ENCODE measurements around the gene NRG4.
"Not testable (repeated sequence)": the region's sequence is repeated elsewhere in the genome, so short reads cannot be mapped to it uniquely, and the experiment has no call there.

NRG4 gene

GRCh38 chr15:75925440-75925839, 86.8 kb downstream of the NRG4 start:
- no peak for DNase-seq

DNA sequence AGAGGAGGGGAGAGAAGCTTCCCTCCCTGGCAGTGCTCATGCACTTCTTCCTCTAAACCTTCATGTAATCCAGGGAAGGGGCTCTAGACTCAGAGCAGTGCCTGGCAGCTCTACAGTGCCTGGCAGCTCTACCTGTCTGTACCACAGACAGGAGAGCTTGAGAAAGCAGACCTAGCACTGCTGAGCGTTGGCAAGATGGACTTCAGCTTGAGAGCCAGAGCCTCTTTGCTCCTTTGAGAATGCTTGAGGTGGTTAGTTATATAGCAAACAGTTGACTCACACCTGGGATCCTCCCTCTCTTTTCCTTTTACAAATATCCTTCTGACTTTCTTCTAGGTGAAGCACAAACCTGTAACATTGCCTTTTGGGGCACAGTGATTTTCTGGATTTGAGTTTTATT, 87.6 kb downstream of the NRG4 start:
- DNase-seq = no peak

DNA sequence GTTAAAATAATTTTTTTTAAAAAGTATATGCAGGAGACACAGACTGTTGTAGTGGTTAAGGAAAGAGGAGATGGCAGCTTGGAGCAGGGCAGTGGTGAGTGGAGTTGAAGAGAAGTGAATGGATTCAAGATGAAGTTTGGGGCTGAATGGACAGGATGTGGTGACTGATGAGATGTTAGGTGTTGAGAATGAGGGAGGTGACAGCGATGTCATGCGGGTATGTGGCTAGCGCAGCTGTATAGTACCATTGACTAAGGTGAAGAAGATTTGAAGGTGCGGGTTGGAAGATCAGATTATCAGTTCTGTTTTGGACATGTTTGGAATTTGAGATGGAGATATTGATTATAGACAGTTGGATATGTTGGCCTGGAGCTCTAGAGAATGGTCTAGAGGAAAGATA, 88.5 kb downstream of the NRG4 start:
- no peak for DNase-seq

DNA sequence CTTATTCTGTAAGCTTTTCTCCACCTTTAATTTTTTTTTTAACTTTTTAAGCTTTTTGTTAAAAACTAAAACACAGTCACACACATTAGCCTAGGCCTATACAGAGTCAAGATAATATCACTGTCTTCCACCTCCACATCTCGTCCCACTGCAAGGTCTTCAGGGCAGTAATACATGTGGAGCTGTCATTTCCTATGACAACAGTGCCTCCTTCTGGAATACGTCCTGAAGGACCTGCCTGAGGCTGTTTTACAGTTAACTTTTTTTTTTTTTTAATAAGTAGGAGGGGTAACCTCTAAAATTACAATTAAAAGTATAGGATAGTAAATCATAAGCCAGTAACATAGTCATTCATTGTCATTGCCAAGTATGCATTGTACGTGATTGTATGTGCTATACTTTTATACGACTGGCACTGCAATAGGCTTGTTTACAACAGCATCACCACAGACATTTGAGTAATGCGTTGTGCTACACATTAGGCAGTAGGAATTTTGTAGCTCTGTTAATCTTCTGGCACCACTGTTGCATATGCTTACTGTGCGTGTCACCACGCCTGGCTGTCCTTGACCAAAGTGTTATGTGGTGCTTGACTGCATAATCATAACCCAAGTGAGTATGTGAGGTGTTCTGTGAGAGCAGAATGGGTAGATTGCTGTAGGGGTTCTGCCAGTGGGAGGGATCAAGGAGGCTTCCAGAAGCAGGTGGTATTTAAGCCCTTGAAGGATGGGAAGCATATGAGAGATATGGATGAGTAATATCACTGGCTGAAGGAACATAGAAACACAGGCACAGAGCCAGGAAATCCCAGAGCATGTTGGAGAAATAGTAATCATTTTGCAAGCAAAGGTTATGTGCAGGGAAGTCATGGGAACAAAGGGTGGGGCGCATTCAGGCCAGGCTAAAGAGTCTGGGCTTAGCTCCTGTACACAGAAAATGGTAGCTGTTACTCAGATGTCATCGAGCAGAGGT, 90.2 kb downstream of the NRG4 start:
- DNase-seq = no peak

- DNase-seq = no peak
Measured at GRCh38 chr15:75920079-75920478, 92.1 kb downstream of the NRG4 start.

GRCh38 chr15:75918135-75918534, 94.1 kb downstream of the NRG4 start:
- DNase-seq = no peak

DNA sequence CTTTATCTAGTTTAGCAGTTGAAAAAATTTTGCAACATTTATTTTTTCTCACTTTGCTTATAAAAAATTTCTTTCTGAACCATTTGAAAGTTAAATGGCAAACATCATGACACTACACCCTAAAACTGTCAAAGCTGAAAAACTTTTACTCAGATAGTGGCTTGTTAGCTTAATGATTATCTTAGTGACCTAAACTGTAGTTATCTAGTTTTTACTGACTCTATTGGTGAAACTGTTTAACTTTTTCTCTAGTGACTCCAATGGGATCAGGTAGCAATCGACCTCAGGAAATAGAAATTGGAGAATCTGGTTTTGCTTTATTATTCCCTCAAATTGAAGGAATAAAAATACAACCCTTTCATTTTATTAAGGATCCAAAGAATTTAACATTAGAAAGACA, 95.2 kb downstream of the NRG4 start:
- no peak for DNase-seq

DNA sequence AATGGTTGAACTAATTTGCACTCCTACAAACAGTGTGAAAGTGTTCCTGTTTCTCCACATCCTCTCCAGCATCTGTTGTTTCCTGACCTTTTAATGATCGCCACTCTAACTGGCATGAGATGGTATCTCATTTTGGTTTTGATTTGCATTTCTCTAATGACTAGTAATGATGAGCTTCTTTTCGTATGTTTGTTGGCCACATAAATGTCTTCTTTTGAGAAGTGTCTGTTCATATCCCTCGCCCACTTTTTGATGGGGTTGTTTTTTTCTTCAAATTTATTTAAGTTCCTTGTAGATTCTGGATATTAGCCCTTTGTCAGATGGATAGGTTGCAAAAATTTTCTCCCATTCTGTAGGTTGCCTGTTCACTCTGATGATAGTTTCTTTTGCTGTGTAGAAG, 101.9 kb downstream of the NRG4 start:
- not testable (repeated sequence) for DNase-seq

GRCh38 chr15:75905231-75905630, 107.0 kb downstream of the NRG4 start:
- no peak for DNase-seq

DNA sequence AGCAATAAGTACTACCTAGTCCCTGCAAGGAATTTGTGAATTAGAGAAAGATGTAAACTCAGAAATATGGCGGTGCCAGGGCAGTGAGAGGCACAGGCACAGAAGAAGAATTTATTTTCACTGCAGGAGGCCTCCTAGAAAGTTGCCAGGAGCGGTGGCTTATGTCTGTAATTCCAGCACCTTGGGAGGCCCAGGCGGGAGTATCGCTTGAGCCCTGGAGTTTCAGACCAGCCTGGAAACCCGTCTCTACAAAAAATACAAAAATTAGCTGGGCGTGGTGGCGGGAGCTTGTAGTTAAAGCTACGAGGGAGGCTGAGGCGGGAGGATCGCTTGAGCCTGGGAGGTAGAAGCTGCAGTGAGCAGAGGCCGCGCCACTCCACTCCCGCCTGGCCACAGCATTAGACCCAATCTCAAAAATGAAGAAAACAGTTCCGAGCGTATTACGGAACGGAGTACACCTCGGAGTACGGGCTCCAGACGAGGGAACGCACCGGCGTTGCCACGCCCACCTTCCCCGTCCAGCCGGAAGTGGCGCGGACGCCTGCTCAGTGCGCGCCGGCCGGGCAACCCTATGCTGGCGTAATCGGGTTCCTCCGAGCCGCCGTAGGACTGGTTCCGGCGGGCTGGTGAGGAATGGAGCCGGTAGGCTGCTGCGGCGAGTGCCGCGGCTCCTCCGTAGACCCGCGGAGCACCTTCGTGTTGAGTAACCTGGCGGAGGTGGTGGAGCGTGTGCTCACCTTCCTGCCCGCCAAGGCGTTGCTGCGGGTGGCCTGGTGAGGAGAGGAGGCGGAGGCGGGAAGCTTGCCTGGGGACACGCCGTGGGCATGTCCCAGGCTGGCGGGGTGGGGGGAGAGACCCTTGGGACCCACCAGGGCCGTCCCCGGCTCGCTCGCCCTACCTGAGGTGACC, 108.6 kb downstream of the NRG4 start, which contains the start of gene FBXO22:
FBXO22 (plus strand) TSS at position 548 of the 909 bp plus-strand sequence; CDS start at position 634, 86 bp downstream.
- peak; percentile 94 for DNase-seq

DNA sequence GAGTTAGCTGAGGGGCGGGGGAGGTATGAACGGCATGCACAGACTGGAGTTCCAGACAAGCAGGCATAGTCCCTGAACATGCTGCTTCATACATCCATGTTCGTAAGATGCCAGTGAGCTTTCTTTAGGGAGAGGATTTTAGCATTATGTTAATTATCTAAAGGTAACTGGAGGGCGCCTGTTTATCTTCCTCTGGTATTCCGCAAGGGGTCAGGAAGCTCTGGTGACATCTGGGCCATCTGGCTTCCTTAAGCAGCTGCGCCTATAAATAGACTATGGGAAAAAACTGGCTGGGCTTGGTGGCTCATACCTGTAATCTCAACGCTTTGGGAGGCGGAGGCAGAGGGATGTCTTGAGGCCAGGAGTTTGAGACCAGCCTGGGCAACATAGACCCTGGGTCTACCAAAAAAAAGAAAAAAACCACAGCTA, 110.1 kb downstream of the NRG4 start:
- peak; percentile 86 for DNase-seq

- DNase-seq = no peak
Measured at GRCh38 chr15:75900577-75900976, 111.6 kb downstream of the NRG4 start.

- no peak for DNase-seq
Measured at GRCh38 chr15:75895731-75896130, 116.5 kb downstream of the NRG4 start.

- DNase-seq = no peak
Measured at GRCh38 chr15:75891895-75892294, 120.3 kb downstream of the NRG4 start.
